IPS DF 4.7 (cell line): ENCODE measurements around the gene LUZP2.

Experiments used
- DNase-seq: peaks from one replicate; pipeline ENCODE4 v3.0.0-alpha.2; 2013; ENCODE audit warnings: low spot score; ENCODE audit errors: extremely low read depth

The LUZP2 gene

GRCh38 chr11:24708616-24709015 lies 211.8 kb downstream of the LUZP2 start:
- no peak for DNase-seq

- no peak for DNase-seq
Observed at GRCh38 chr11:24709928-24710565, 213.2 kb downstream of the LUZP2 start.

- DNase-seq = no peak
Observed at GRCh38 chr11:24714601-24715000, 217.7 kb downstream of the LUZP2 start.

- no peak for DNase-seq
Observed at GRCh38 chr11:24716403-24716802, 219.6 kb downstream of the LUZP2 start.

GRCh38 chr11:24723231-24723630 lies 226.4 kb downstream of the LUZP2 start:
- no peak for DNase-seq

GRCh38 chr11:24731554-24731953 lies 234.7 kb downstream of the LUZP2 start:
- DNase-seq = no peak

GRCh38 chr11:24734742-24735237 lies 237.9 kb downstream of the LUZP2 start:
- no peak for DNase-seq

GRCh38 chr11:24738972-24739371 lies 242.1 kb downstream of the LUZP2 start:
- no peak for DNase-seq

- no peak for DNase-seq
Observed at GRCh38 chr11:24739637-24740036, 242.8 kb downstream of the LUZP2 start.

- DNase-seq = no peak
Observed at GRCh38 chr11:24747275-24748251, 250.7 kb downstream of the LUZP2 start.

GRCh38 chr11:24748261-24748660 lies 251.4 kb downstream of the LUZP2 start:
- DNase-seq = no peak

- DNase-seq = no peak
Observed at GRCh38 chr11:24754406-24754805, 257.6 kb downstream of the LUZP2 start.

GRCh38 chr11:24755260-24755839 lies 258.5 kb downstream of the LUZP2 start:
- DNase-seq = no peak

GRCh38 chr11:24759742-24760141 lies 262.9 kb downstream of the LUZP2 start:
- DNase-seq = no peak

- DNase-seq = no peak
Observed at GRCh38 chr11:24760681-24761080, 263.8 kb downstream of the LUZP2 start.

GRCh38 chr11:24762076-24762475 lies 265.2 kb downstream of the LUZP2 start:
- DNase-seq = no peak

- no peak for DNase-seq
Observed at GRCh38 chr11:24767411-24767810, 270.6 kb downstream of the LUZP2 start.

GRCh38 chr11:24773322-24773721 lies 276.5 kb downstream of the LUZP2 start:
- DNase-seq = no peak

- DNase-seq = no peak
Observed at GRCh38 chr11:24779791-24780190, 282.9 kb downstream of the LUZP2 start.

- DNase-seq = no peak
Observed at GRCh38 chr11:24781288-24781687, 284.4 kb downstream of the LUZP2 start.

- DNase-seq = no peak
Observed at GRCh38 chr11:24793479-24793878, 296.6 kb downstream of the LUZP2 start.

GRCh38 chr11:24794064-24794463 lies 297.2 kb downstream of the LUZP2 start:
- DNase-seq = no peak
